Right atrium auricular region (tissue), 2 donors: ENCODE measurements around the gene GPR12. TPM values are rescaled to one million over a fixed set of nuclear protein-coding genes. Genes with fewer than 3 reads are reported as not detected.

Experiments used
- DNase-seq: peaks from one replicate; pipeline ENCODE4 v3.0.0-alpha.2; 2019; ENCODE audit warnings: low spot score
- H3K27ac ChIP-seq, 2 donors: fragments of 200-600 bp; sonication (generic); 1 replicate in 1 of 2; 2 replicates in 1 of 2; pipeline ENCODE4 v1.5.1; 2016 to 2019
- H3K27me3 ChIP-seq, 2 donors: fragments of 200-600 bp; sonication (generic); one replicate each; pipeline versions ENCODE4 v1.5.1 to v1.6.0; 2017 to 2019
- H3K36me3 ChIP-seq: fragments of 200-600 bp; sonication (generic); one replicate; pipeline ENCODE4 v1.5.1; 2016
- H3K4me1 ChIP-seq, 2 donors: fragments of 200-600 bp; sonication (generic); one replicate each; pipeline versions ENCODE4 v1.5.1 to v1.6.0; 2017 to 2019
- H3K4me3 ChIP-seq, 2 donors: fragments of 200-600 bp; sonication (generic); 1 replicate in 1 of 2; 2 replicates in 1 of 2; pipeline ENCODE4 v1.5.1; 2017 to 2019; ENCODE audit warnings: mild to moderate bottlenecking in 1 of 2, moderate library complexity in 1 of 2
- H3K9me3 ChIP-seq, 2 donors: fragments of 200-600 bp; sonication (generic); one replicate each; pipeline ENCODE4 v1.5.1; 2019
- total RNA-seq, 2 donors: library from RNA; depleted of rRNA; stranded (reverse); fragments of >200 nt; gene quantifications; one replicate each; pipeline ENCODE4 v1.1.0, GENCODE V29; 2016
- TF ChIP-seq, protein P1 (sequence below), 2 donors: fragments of 200-600 bp; sonication (generic); IDR thresholded peaks; one replicate each; pipeline ENCODE4 v1.5.1; 2019; ENCODE audit warnings: antibody characterized with exemption in 2 of 2

GPR12 gene
- total RNA-seq, 2 donors from 2014 or later = 0.07 TPM; not detected in 1

DNA sequence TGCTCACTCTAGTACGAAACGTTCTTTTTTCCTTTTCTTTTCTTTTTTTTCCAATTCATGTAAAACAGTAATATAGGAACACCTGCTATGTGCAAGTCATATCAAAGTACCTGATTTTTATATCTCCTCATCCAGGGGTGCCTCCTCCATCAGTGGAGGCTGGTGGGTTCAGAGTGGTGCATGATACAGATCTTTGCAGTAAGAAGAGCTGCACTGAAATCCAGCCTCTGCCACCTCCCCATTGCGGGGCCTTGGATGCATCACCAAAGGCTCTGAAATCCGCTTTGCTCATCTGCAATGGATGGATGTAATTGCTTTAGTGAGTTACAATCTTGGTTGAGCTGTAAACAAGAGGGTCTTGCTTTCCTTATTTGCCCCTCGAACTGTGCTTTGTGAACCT lies 38.3 kb downstream of the GPR12 start:
- DNase-seq = peak; percentile 13
- Histone ChIP-seq H3K36me3 (no peaks in the 10 kb centered on the region), H3K27me3 (no peaks in the 10 kb centered on the region), H3K4me3 (no peak overlapping the region), H3K4me1 (no peaks in the 10 kb centered on the region), H3K9me3 (no peaks in the 10 kb centered on the region), H3K27ac (no peak overlapping the region)
- TF ChIP-seq, protein P1, sequence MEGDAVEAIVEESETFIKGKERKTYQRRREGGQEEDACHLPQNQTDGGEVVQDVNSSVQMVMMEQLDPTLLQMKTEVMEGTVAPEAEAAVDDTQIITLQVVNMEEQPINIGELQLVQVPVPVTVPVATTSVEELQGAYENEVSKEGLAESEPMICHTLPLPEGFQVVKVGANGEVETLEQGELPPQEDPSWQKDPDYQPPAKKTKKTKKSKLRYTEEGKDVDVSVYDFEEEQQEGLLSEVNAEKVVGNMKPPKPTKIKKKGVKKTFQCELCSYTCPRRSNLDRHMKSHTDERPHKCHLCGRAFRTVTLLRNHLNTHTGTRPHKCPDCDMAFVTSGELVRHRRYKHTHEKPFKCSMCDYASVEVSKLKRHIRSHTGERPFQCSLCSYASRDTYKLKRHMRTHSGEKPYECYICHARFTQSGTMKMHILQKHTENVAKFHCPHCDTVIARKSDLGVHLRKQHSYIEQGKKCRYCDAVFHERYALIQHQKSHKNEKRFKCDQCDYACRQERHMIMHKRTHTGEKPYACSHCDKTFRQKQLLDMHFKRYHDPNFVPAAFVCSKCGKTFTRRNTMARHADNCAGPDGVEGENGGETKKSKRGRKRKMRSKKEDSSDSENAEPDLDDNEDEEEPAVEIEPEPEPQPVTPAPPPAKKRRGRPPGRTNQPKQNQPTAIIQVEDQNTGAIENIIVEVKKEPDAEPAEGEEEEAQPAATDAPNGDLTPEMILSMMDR (IDR thresholded peaks at IDR 0.05) = no peak

DNA sequence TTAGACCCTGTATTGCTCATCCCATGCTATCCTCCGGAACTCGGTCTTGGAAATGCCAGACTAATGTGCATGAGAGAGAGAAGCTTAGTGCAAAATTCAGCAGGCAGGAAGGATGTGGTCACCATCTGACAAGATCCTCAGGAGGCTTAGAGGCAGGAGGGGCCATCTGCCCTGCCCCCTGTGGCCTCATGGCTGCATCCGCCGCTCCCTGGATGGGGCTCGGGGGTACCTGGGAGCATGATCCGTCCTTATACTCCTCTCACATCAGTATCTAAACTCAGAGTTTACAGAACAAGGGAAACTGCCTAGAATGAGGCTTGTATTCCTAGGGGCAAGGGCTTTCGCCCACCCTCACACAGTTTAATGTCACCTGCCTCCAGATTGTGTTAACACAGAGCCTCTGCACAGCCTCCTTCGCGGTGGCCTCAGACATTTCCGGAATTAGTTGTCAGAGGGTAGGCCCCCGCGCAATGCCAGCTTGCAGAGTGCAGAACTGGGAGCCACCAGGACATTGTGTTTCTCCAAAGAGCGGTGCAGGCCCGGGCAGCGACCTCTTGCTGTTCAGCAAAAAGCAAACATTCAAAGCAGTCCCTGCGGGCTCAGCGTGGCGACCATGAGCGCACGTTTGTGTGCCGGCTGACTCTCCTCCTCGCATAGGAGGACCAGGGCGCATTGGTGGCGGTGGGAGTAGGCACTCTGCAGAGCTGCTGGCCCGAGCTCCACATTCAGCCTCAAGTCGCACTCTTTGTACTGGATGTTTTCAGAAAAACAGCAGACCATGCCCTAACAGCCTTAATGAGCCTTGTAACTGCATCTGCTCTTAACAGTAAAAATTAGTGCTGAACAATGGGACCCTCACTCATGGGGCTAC lies 39.1 kb downstream of the GPR12 start:
- Histone ChIP-seq H3K9me3 (no peaks in the 10 kb centered on the region), H3K27ac (no peak overlapping the region), H3K36me3 (no peaks in the 10 kb centered on the region), H3K4me1 (no peaks in the 10 kb centered on the region), H3K27me3 (no peaks in the 10 kb centered on the region), H3K4me3 (no peak overlapping the region)
- DNase-seq = peak; percentile 58
- TF ChIP-seq, protein P1 (IDR thresholded peaks at IDR 0.05) = no peak

DNA sequence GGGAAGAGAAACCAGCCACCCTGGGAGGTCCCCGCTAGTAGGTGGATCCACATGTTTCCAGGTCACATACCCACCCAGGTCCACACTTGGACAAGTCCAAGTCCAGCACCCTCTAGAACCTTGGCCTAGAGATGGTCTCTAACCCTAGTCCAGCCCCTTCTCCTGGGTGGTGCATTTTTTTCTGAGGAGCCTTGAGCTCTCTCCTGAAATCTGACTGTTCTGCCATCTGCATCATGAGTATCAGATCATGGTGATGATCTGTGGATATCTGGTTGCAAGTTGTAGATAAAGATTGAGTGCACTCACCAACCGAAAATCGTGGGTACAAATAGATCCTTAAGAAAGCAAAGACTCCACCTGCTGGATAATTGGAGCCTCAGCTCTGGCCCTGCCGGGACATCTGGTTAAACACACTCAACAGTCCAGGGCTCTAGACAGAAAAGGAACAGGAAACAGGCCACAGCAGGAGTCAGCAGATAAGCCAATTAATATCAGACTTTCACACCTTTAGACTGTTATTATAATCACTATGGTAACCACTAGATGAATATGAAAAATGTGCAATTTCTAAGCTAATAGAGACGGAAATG lies 41.1 kb downstream of the GPR12 start:
- no peaks in the 10 kb centered on the region for H3K27me3 ChIP-seq
- H3K27ac ChIP-seq = no peak overlapping the region
- H3K4me1 ChIP-seq = no peaks in the 10 kb centered on the region
- TF ChIP-seq, protein P1 (IDR thresholded peaks at IDR 0.05) = no peak
- H3K36me3 ChIP-seq = no peaks in the 10 kb centered on the region
- DNase-seq = peak; percentile 26
- no peak overlapping the region for H3K4me3 ChIP-seq
- no peaks in the 10 kb centered on the region for H3K9me3 ChIP-seq

DNA sequence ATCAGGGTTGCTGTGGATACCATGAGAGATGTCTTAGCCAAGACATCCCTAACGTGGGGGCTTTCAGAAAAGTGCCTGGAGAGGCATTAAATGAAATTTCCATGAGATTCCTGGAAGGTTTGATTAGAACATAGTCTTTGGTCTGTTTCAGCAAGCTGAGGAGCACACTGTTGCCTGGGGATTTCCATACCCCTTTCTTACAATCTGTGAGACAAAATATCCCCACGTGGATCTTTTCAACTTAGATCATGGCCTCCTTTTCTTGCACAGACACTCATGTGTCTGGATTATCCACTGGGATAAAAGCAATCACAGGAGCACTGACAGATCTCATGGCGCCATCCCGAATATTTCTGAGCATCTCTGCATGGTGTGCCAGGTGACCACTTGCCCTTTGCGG lies 41.7 kb downstream of the GPR12 start:
- no peak for DNase-seq
- H3K27ac ChIP-seq = no peak overlapping the region
- no peaks in the 10 kb centered on the region for H3K4me1 ChIP-seq
- H3K4me3 ChIP-seq = no peak overlapping the region
- no peaks in the 10 kb centered on the region for H3K36me3 ChIP-seq
- TF ChIP-seq, protein P1 (IDR thresholded peaks at IDR 0.05) = no peak
- H3K27me3 ChIP-seq = no peaks in the 10 kb centered on the region
- no peaks in the 10 kb centered on the region for H3K9me3 ChIP-seq

DNA sequence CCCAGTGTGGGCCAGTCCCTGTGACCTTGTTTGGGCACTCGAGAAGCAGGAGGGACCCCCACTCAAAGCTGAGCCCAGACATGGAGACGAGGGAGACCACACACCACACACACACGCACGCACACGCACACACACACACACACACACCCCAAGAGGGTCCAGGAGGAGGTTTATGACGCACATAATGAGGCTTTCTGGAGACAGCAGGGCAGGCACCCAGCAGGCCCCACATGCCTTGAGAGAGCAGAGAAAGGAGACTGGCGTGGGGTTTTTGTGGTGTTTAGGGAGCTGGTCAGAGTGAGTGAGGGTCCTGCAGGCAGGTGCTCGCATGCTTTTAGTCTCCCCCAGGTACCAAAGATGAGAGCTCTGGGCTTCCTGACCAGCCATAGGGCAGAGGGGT lies 42.4 kb downstream of the GPR12 start:
- Histone ChIP-seq H3K36me3 (no peaks in the 10 kb centered on the region), H3K27me3 (no peaks in the 10 kb centered on the region), H3K4me1 (no peaks in the 10 kb centered on the region), H3K9me3 (no peaks in the 10 kb centered on the region), H3K27ac (no peak overlapping the region), H3K4me3 (no peak overlapping the region)
- TF ChIP-seq, protein P1 (IDR thresholded peaks at IDR 0.05) = no peak
- DNase-seq = peak; percentile 5
